Ovary (tissue), 3 donors: ENCODE data around the gene TOX3.

ENCODE experiments used
- EP300 ChIP-seq: sonication (generic); formaldehyde crosslinking; IDR thresholded peaks from one replicate; pipeline ENCODE4 v1.6.1; 2017; ENCODE audit warnings: antibody characterized with exemption
- POLR2A ChIP-seq: fragments of 450-650 bp; IDR thresholded peaks from one replicate; pipeline ENCODE4 v1.6.1; 2017; ENCODE audit warnings: antibody characterized with exemption, mild to moderate bottlenecking, moderate library complexity
- TF ChIP-seq, protein P1 (sequence below), 3 donors: fragments of 450-650 bp in 2 of 3; fragments of 200-600 bp in 1 of 3; IDR thresholded peaks; one replicate each; pipeline versions ENCODE4 v1.5.1 to v1.8.0; 2016 to 2022; ENCODE audit warnings: antibody characterized with exemption in 3 of 3, mild to moderate bottlenecking in 1 of 3
- donor health status: DM: no; HTN: no; CAD: no.

- TF ChIP-seq, protein P1, sequence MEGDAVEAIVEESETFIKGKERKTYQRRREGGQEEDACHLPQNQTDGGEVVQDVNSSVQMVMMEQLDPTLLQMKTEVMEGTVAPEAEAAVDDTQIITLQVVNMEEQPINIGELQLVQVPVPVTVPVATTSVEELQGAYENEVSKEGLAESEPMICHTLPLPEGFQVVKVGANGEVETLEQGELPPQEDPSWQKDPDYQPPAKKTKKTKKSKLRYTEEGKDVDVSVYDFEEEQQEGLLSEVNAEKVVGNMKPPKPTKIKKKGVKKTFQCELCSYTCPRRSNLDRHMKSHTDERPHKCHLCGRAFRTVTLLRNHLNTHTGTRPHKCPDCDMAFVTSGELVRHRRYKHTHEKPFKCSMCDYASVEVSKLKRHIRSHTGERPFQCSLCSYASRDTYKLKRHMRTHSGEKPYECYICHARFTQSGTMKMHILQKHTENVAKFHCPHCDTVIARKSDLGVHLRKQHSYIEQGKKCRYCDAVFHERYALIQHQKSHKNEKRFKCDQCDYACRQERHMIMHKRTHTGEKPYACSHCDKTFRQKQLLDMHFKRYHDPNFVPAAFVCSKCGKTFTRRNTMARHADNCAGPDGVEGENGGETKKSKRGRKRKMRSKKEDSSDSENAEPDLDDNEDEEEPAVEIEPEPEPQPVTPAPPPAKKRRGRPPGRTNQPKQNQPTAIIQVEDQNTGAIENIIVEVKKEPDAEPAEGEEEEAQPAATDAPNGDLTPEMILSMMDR (IDR thresholded peaks at IDR 0.05): no peak
- no peak for TF ChIP-seq POLR2A
- no peak for TF ChIP-seq EP300
These were observed 48.4 kb downstream of the TOX3 start for GRCh38 chr16:52498328-52499059.
